IPS-11a (cell line): ENCODE data around the gene CIRBP.

Experiments used
- H3K4me3 ChIP-seq: one replicate; pipeline ENCODE4 v1.5.1; 2013; ENCODE audit warnings: low read depth, low read length, control low read depth

Gene CIRBP

GRCh38 chr19:1230783-1231489 lies 38.2 kb upstream of the CIRBP start:
- no peak overlapping the region for H3K4me3 ChIP-seq

GRCh38 chr19:1231729-1232637 lies 37.1 kb upstream of the CIRBP start:
- no peak overlapping the region for H3K4me3 ChIP-seq

DNA sequence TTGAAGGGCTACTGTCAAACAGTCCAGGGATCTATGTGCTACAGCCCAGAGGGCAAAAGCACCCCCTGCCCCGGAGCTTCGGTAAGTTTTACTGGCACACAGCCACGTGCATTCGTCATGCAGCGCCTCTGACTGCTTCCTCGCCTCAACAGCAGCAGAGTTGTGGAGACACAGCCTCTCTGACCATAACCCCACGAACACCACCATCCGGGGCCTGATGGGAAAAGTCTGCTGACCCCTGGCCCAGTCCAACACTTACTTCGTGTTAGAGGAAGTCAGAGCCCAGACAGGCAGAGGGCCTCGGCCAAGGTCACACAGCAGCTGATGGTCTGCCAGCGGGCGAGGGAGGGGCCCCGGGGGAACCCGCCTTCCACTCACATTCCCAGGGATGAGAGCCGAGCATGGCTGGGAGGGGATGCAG lies 36.5 kb upstream of the CIRBP start:
- no peak overlapping the region for H3K4me3 ChIP-seq

GRCh38 chr19:1233115-1233667 lies 35.9 kb upstream of the CIRBP start:
- no peak overlapping the region for H3K4me3 ChIP-seq

- no peak overlapping the region for H3K4me3 ChIP-seq
Measured at GRCh38 chr19:1234051-1234954, 34.8 kb upstream of the CIRBP start.

GRCh38 chr19:1234955-1235380 lies 34.2 kb upstream of the CIRBP start:
- H3K4me3 ChIP-seq = no peak overlapping the region

- H3K4me3 ChIP-seq = no peak overlapping the region
Measured at GRCh38 chr19:1235625-1236538, 33.2 kb upstream of the CIRBP start.

DNA sequence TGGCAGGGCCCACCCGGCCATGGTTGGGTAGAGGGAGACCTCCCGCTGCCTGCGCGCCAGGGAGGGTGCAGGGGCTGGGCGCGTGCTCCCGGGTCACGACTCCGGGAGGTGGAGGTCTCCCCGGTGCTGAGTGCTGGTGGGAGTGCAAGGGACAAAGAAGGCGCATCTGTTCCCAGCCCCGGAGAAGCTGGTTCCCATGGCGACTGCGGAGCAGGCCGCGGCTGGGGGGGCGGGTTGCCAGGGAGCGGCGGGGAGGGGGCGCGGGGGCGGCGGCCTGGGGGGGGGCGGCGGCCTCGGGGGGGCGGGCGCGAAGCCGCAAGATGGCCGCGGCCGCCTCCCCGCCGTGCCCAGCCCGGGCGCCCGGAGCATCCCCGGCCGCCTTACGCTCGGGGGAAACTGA lies 32.6 kb upstream of the CIRBP start:
- H3K4me3 ChIP-seq = peak overlapping the region; percentile 69

GRCh38 chr19:1237027-1237659 lies 32.0 kb upstream of the CIRBP start:
- peak overlapping the region; percentile 69 for H3K4me3 ChIP-seq

DNA sequence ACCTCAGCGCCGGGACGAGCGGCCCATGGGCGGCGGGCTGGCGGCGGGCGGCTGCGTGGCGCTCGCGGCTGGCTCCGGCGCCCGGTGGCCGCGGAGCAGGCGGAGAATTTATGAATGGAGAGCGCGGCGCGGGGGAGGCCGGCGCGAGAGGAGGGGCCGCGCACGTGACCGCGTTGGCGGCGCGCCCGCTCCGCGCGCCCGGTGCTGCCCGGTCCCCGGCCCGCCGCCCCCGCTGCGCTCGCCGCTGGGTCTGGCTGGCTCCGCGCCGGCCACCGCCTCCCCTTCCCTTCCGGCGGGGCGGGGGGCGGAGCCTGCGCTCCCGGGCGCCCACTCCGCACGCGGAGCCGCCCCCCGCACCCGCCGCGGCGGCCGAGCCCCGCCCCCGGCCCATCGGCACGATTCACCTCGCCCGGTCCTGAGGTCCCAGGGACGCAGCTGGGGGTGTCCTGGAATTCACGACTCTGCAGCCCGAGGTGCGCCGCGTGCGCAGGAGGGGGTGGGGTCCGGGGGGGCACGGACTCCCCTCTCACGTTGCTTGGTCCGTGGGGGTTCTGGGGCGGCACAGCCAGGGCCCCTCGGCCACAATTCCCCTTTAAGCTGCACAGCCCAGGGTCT lies 31.3 kb upstream of the CIRBP start, which contains the start of gene CBARP:
Gene CBARP, minus strand, starts transcription at position 252 of the 615 bp plus-strand sequence. CDS start 1,905 bp downstream, outside the sequence.
- H3K4me3 ChIP-seq = peak within 1 kb of the TSS; percentile 69

- peak overlapping the region; percentile 27 for H3K4me3 ChIP-seq
Measured at GRCh38 chr19:1238369-1239303, 30.5 kb upstream of the CIRBP start.

DNA sequence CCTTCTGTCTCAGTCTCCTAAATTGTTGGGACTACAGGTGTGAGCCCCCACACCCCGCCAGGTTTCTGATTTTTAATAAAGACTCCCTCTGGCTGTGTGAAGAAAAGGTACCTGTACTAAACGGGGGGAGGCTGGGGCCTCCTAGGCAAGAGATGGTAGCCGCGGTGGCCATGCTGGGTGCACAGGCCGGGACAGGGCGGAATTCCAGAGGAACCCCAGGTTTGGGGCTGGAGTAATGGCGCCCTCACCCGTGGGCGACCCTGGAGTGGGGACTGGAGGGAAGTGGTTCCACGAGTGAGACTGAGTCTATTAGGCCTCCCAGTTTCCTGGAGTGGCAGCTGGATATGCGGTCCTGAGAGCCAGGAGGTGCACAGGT lies 29.7 kb upstream of the CIRBP start:
- no peak overlapping the region for H3K4me3 ChIP-seq

GRCh38 chr19:1239796-1240737 lies 29.1 kb upstream of the CIRBP start:
- H3K4me3 ChIP-seq = peak overlapping the region; percentile 45

- H3K4me3 ChIP-seq = no peak overlapping the region
Measured at GRCh38 chr19:1240925-1241324, 28.2 kb upstream of the CIRBP start.

DNA sequence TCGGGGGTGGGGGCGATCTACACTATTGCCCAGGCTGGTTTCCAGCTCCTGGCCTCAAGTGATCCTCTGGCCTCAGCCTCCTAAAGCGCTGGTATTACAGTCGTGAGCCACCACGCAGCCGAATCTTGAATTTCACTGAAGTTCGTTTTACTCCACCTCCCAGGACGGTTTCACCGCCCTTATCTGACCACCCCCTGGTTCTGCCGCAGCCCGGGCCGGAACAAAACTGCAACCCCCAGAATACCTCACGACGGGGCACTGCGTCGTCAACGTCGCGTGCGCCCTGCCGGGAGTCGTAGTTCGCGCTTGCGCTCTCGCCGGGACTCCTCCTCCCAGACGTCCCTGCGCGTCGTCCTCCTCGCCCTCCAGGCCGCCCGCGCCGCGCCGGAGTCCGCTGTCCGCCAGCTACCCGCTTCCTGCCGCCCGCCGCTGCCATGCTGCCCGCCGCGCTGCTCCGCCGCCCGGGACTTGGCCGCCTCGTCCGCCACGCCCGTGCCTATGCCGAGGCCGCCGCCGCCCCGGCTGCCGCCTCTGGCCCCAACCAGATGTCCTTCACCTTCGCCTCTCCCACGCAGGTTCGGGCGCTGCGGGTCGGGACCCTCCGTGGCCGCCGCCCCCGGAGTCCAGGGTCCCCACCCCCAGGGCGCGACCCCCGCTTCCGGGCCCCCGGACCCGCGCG lies 27.6 kb upstream of the CIRBP start, which contains the start of gene ATP5F1D:
Gene ATP5F1D, plus strand, starts transcription at position 335 of the 679 bp plus-strand sequence. Its CDS starts 100 bp downstream, at position 435.
- peak within 1 kb of the TSS; percentile 67 for H3K4me3 ChIP-seq
